CD14-positive monocyte (primary cell): ENCODE measurements around the gene LRP1B. TPM values are rescaled to one million over a fixed set of nuclear protein-coding genes. Genes with fewer than 3 reads are reported as not detected.

Experiments
- DNase-seq, 3 donors: peaks; one replicate each; pipeline ENCODE4 v3.0.0-alpha.2; 2011 to 2022
- H2AFZ ChIP-seq: 2 replicates; pipeline ENCODE4 v1.6.0; 2012; ENCODE audit warnings: mild to moderate bottlenecking, low read depth, low read length, inconsistent platforms; ENCODE audit not compliant: insufficient read depth, poor library complexity, severe bottlenecking
- H3K27ac ChIP-seq, 2 donors: 1 replicate in 1 of 2; 2 replicates in 1 of 2; pipeline ENCODE4 v1.5.1; 2012 to 2013; ENCODE audit warnings: low read length in 2 of 2, control low read depth in 1 of 2, inconsistent platforms in 1 of 2, low read depth in 1 of 2, mild to moderate bottlenecking in 1 of 2
- H3K27me3 ChIP-seq, 2 donors: one replicate each; pipeline versions ENCODE4 v1.6.0 to v1.6.1; 2011 to 2013; ENCODE audit warnings: low read length in 2 of 2; ENCODE audit not compliant: control insufficient read depth in 2 of 2, insufficient read depth in 2 of 2
- H3K36me3 ChIP-seq, 2 donors: replicated peaks in 1 of 2; 1 replicate in 1 of 2; 2 replicates in 1 of 2; pipeline versions ENCODE4 v1.5.1 to v1.6.1; 2012 to 2013; ENCODE audit warnings: low read length in 2 of 2, control low read depth in 1 of 2, inconsistent platforms in 1 of 2, mild to moderate bottlenecking in 1 of 2; ENCODE audit not compliant: insufficient read depth in 2 of 2, control insufficient read depth in 1 of 2
- H3K4me1 ChIP-seq, 2 donors: 1 replicate in 1 of 2; 2 replicates in 1 of 2; pipeline versions ENCODE4 v1.5.1 to v1.6.1; 2012 to 2013; ENCODE audit warnings: low read length in 2 of 2, control low read depth in 1 of 2, inconsistent platforms in 1 of 2, mild to moderate bottlenecking in 1 of 2, moderate library complexity in 1 of 2; ENCODE audit not compliant: insufficient read depth in 2 of 2, control insufficient read depth in 1 of 2
- H3K4me2 ChIP-seq: replicated peaks from 2 replicates; pipeline ENCODE3; 2012; ENCODE audit warnings: low read length, moderate library complexity, mild to moderate bottlenecking; ENCODE audit not compliant: poor library complexity, severe bottlenecking; ENCODE audit errors: extremely low read depth
- H3K4me3 ChIP-seq, 3 experiments: fragments of 200-600 bp in 1 of 3; sonication (generic) in 1 of 3; replicated peaks in 1 of 3; 1 replicate in 2 of 3; 2 replicates in 1 of 3; pipeline ENCODE4 v1.5.1; 2011 to 2013; ENCODE audit warnings: low read length in 3 of 3, mild to moderate bottlenecking in 3 of 3, control low read depth in 2 of 3, low read depth in 2 of 3, inconsistent platforms in 1 of 3, moderate library complexity in 1 of 3
- H3K79me2 ChIP-seq: 2 replicates; pipeline ENCODE4 v1.6.0; 2012; ENCODE audit warnings: mild to moderate bottlenecking, control low read depth, inconsistent platforms, low read length, moderate library complexity; ENCODE audit not compliant: insufficient read depth
- H3K9ac ChIP-seq: 2 replicates; pipeline ENCODE4 v1.6.0; 2017; ENCODE audit warnings: low read length, mild to moderate bottlenecking; ENCODE audit not compliant: insufficient read depth, poor library complexity, severe bottlenecking
- H3K9me3 ChIP-seq, 2 donors: replicated peaks in 1 of 2; 1 replicate in 1 of 2; 2 replicates in 1 of 2; pipeline versions ENCODE4 v1.5.1 to v1.6.1; 2012 to 2013; ENCODE audit warnings: low read length in 2 of 2, control low read depth in 1 of 2; ENCODE audit not compliant: control insufficient read depth in 1 of 2, insufficient read depth in 1 of 2
- H4K20me1 ChIP-seq: 2 replicates; pipeline ENCODE4 v1.6.0; 2012; ENCODE audit warnings: mild to moderate bottlenecking, low read length, control low read depth, moderate library complexity; ENCODE audit not compliant: insufficient read depth
- H3K27ac Mint-ChIP-seq, 7 donors: one replicate each; pipeline ENCODE4 v1.8.0; 2020; ENCODE audit warnings: mild to moderate bottlenecking in 7 of 7, mixed read lengths in 7 of 7, moderate library complexity in 6 of 7, inconsistent platforms in 2 of 7
- H3K27me3 Mint-ChIP-seq, 3 donors: one replicate each; pipeline ENCODE4 v1.8.0; 2021 to 2022; ENCODE audit warnings: low read depth in 3 of 3, mild to moderate bottlenecking in 3 of 3, mixed read lengths in 3 of 3, moderate library complexity in 3 of 3, inconsistent platforms in 1 of 3
- H3K36me3 Mint-ChIP-seq, 2 donors: one replicate each; pipeline ENCODE4 v1.8.0; 2020; ENCODE audit warnings: mixed read lengths in 2 of 2, inconsistent platforms in 1 of 2, mild to moderate bottlenecking in 1 of 2
- H3K4me1 Mint-ChIP-seq: one replicate; pipeline ENCODE4 v1.8.0; 2020; ENCODE audit warnings: mild to moderate bottlenecking, mixed read lengths
- H3K4me3 Mint-ChIP-seq, 2 donors: one replicate each; pipeline ENCODE4 v1.8.0; 2020; ENCODE audit warnings: mild to moderate bottlenecking in 2 of 2, mixed read lengths in 2 of 2, moderate library complexity in 1 of 2
- H3K9me3 Mint-ChIP-seq, 7 donors: one replicate each; pipeline ENCODE4 v1.8.0; 2020 to 2022; ENCODE audit warnings: mixed read lengths in 7 of 7, mild to moderate bottlenecking in 6 of 7, moderate library complexity in 6 of 7, inconsistent platforms in 2 of 7
- CTCF ChIP-seq: fragments of 200-600 bp; IDR thresholded peaks from one replicate; pipeline ENCODE4 v1.8.0; 2022; ENCODE audit warnings: antibody characterized with exemption, mild to moderate bottlenecking
- WGBS: methylation state at CpG from one replicate; pipeline ENCODE4 v1.1.5; 2013; ENCODE audit warnings: missing lambda C conversion rate; ENCODE audit not compliant: insufficient coverage; 5-methylcytosine and 5-hydroxymethylcytosine counted together
- intact Hi-C, 2 donors: fragments of 100-400 bp; cut with micrococcal nuclease; formaldehyde crosslinking; loops; one replicate each; pipeline versions ENCODE4 v1.15.0 to v1.15.1; 2023
- polyA plus RNA-seq, 3 donors: library from polyadenylated mRNA; depleted of rRNA in 1 of 3; unstranded in 2 of 3; stranded (reverse) in 1 of 3; fragments of 300-500 nt in 2 of 3; fragments of >200 nt in 1 of 3; fragmentation: Illumina TruSeq in 2 of 3; gene quantifications; 1 replicate in 2 of 3; 2 replicates in 1 of 3; pipeline ENCODE4 v1.2.3, GENCODE V29; 2012 to 2021

Gene LRP1B
- polyA plus RNA-seq, 3 donors = not detected

GRCh38 chr2:140383781-140384180, 1747.0 kb downstream of the LRP1B start:
- intact Hi-C loops = no loop called here
- no peak overlapping the region for H3K4me2 ChIP-seq
- H3K9ac ChIP-seq = no peak overlapping the region
- H3K36me3 Mint-ChIP-seq = no peaks in the 10 kb centered on the region
- DNase-seq = no peak
- no peaks in the 10 kb centered on the region for H3K9me3 ChIP-seq
- no peak overlapping the region for H3K27ac ChIP-seq
- no peaks in the 10 kb centered on the region for H3K79me2 ChIP-seq
- no peaks in the 10 kb centered on the region for H3K36me3 ChIP-seq
- TF ChIP-seq CTCF = no peak
- no peaks in the 10 kb centered on the region for H3K27me3 ChIP-seq
- no peak overlapping the region for H3K27ac Mint-ChIP-seq
- peaks cover 0 to 6% (median 0%) of the 10 kb centered on the region in 7 donors for H3K9me3 Mint-ChIP-seq
- H3K4me1 Mint-ChIP-seq = no peaks in the 10 kb centered on the region
- no peak overlapping the region for H3K4me3 Mint-ChIP-seq
- no peak overlapping the region for H3K4me3 ChIP-seq
- no peak overlapping the region for H2AFZ ChIP-seq
- H3K27me3 Mint-ChIP-seq = no peaks in the 10 kb centered on the region
- no peaks in the 10 kb centered on the region for H4K20me1 ChIP-seq
- no peaks in the 10 kb centered on the region for H3K4me1 ChIP-seq
- WGBS = 100% methylated on average over 3 of the region's 4 CpGs

GRCh38 chr2:140376686-140377085, 1754.1 kb downstream of the LRP1B start:
- H3K27ac Mint-ChIP-seq = no peak overlapping the region
- peaks cover 0 to 6% (median 0%) of the 10 kb centered on the region in 7 donors for H3K9me3 Mint-ChIP-seq
- Histone ChIP-seq H4K20me1 (no peaks in the 10 kb centered on the region), H3K27ac (no peak overlapping the region), H3K4me2 (no peak overlapping the region), H3K9me3 (no peaks in the 10 kb centered on the region), H3K4me3 (no peak overlapping the region), H3K79me2 (no peaks in the 10 kb centered on the region), H3K9ac (no peak overlapping the region), H2AFZ (no peak overlapping the region), H3K27me3 (no peaks in the 10 kb centered on the region), H3K36me3 (no peaks in the 10 kb centered on the region), H3K4me1 (no peaks in the 10 kb centered on the region)
- WGBS = 97% methylated on average over 4 of the region's 5 CpGs
- no peak for DNase-seq
- intact Hi-C loops = no loop called here
- no peaks in the 10 kb centered on the region for H3K36me3 Mint-ChIP-seq
- no peak for TF ChIP-seq CTCF
- H3K27me3 Mint-ChIP-seq = no peaks in the 10 kb centered on the region
- no peaks in the 10 kb centered on the region for H3K4me1 Mint-ChIP-seq
- no peak overlapping the region for H3K4me3 Mint-ChIP-seq
